GOT3 (cell line): ENCODE measurements around the gene NF1.
"Not testable (repeated sequence)": the region's sequence is repeated elsewhere in the genome, so short reads cannot be mapped to it uniquely, and the experiment has no call there.

Experiments used
- DNase-seq: peaks from one replicate; lab custom pipeline; 2025; ENCODE audit warnings: mixed read lengths; lab: John Stamatoyannopoulos, UW

The NF1 gene, protein sequence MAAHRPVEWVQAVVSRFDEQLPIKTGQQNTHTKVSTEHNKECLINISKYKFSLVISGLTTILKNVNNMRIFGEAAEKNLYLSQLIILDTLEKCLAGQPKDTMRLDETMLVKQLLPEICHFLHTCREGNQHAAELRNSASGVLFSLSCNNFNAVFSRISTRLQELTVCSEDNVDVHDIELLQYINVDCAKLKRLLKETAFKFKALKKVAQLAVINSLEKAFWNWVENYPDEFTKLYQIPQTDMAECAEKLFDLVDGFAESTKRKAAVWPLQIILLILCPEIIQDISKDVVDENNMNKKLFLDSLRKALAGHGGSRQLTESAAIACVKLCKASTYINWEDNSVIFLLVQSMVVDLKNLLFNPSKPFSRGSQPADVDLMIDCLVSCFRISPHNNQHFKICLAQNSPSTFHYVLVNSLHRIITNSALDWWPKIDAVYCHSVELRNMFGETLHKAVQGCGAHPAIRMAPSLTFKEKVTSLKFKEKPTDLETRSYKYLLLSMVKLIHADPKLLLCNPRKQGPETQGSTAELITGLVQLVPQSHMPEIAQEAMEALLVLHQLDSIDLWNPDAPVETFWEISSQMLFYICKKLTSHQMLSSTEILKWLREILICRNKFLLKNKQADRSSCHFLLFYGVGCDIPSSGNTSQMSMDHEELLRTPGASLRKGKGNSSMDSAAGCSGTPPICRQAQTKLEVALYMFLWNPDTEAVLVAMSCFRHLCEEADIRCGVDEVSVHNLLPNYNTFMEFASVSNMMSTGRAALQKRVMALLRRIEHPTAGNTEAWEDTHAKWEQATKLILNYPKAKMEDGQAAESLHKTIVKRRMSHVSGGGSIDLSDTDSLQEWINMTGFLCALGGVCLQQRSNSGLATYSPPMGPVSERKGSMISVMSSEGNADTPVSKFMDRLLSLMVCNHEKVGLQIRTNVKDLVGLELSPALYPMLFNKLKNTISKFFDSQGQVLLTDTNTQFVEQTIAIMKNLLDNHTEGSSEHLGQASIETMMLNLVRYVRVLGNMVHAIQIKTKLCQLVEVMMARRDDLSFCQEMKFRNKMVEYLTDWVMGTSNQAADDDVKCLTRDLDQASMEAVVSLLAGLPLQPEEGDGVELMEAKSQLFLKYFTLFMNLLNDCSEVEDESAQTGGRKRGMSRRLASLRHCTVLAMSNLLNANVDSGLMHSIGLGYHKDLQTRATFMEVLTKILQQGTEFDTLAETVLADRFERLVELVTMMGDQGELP (N-terminal part only)

GRCh38 chr17:31094600-31095235 lies at the start of gene NF1:
TSS of gene NF1 (plus strand) at chr17:31094977. CDS start at chr17:31095310, 333 bp downstream.
- DNase-seq, result peak; percentile 82

DNA sequence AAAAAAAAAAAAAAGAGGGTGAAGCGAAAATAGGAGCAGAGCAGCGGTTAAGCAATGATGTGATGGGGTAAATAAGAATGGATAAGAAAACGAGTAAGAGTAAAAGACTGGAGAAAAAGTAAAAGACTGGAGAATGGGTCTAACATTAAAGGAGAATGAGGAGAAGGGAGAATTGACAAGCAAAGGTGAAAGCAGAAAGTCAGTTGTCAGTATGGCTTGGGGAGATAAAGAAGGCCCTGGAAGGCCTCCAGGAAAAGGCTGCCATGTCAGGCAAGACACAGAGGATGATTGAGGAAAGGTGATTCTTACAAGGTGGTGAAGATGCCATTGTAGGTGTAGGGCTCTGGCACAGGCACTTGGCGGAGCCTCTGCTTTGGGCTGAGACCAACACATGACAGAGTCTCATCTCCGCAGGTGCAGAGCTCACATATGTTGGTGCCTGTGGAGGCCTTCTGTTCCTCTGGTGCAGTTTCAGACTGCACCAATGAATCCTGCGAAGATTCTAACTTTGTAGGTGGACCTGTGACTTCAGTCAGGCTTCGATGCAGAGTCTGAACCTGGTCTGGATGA lies 47.8 kb upstream of the NF1 start:
- not testable (repeated sequence) for DNase-seq

DNA sequence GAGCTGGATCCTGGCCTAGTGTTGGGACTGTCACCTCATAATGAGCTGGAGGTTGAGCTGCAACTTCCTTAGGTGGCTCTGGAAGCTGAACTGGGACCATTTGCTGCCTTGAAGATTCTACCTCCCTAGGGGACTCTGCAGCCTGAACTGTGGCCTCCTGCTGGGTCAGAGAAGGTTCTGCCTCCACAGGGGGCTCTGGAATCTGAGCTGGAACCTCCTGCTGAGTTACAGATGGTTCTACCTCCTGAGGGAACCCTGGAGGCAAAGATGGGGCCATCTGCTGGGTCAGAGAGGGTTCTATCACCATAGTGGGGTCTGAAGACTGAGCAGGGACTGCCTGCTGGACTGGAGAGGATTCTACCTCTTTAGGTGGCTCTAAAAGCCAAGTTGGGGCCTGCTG lies 46.6 kb upstream of the NF1 start:
- DNase-seq, result no peak

- DNase-seq, result no peak
Measured at GRCh38 chr17:31048780-31049179, 46.0 kb upstream of the NF1 start.

DNA sequence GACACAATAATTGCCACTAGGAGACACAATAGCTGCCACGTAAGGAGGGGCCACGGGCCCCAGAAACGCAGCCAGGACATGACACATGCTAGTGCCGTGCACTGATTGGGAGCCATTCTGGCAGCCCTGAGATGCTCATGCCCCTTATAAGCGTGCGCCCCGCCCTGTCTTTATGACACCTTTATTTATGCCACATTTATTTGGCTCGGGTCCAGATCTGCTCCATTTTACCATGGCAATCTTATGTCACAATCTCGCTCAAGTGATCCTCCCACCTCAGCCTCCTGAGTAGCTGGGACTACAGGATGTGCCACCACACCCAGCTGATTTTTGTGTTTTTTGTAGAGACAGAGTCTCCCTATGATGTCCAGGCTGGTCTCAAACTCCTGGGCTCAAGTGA lies 43.8 kb upstream of the NF1 start:
- DNase-seq, result no peak

DNA sequence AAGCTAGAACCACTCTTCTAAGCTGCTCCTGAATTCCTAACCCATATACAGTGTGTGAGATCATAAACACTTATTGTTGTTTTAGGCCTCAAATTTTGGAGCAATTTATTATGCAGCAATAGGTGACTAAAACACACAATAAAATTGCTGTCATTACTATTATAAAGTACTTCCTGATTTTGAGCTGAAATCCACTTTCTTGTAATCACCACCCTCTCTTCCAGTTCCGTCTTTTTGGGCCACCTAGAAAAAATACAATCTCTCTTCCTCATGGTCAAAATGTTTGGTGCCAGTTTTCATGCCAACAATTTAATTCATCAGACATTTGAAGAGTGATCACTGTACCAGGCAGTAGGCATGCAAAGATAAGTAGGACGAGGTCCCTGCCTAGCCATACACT lies 43.3 kb upstream of the NF1 start:
- no peak for DNase-seq

DNA sequence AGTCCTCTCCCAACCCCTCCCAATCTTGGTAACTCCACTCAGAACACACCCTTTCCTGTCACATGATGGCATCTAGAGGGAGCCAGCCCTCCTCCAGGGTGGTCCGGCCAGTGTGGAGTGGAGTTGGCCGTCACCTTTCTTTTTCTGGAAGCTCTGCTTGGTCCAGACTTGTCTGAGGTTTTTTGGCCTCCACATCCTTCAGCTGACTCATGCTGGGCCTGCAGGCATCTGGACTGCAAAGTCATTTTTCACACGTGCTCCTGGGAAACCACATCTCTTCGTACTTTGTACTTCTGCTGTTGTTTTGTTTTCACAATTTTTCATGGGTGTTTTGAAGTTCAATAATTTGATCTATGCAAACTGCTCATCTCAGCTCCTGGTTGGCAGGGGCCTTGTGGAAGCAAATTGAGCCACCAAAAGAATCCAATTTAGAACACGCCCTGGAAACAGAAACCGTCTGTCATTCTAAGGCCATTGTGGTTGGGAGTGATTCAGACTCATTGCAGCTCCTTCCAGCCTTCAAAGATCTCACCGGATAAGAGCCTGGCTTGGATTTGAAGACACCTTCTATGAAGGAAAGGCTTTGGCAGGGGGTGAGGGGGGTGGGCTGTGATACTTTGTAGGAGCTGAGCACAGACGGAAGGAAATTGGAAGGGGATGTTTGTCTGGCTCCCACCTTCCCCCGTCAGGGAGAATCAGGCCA lies 42.4 kb upstream of the NF1 start:
- peak; percentile 31 for DNase-seq

DNA sequence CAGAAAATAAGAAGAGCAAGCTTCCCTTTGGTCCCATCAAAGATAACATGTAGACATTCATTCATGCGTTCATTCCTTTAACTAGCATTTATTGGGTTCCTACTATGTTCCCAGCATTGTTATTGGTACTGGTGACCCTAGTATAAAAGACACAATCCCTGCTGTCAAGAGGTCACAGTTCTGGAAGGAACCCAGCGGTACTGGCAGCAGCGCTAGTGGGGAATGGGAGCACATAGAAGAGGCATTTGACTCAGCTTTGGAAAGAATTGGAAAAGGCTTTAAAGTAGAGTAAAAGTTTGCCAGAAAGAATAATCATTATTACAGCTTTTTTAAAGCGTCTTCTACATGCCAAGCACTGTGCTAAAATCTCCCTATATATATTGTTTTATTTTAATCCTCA lies 41.7 kb upstream of the NF1 start:
- DNase-seq, result no peak

GRCh38 chr17:31054761-31055160 lies 40.0 kb upstream of the NF1 start:
- no peak for DNase-seq

GRCh38 chr17:31058976-31059375 lies 35.8 kb upstream of the NF1 start:
- DNase-seq, result no peak

DNA sequence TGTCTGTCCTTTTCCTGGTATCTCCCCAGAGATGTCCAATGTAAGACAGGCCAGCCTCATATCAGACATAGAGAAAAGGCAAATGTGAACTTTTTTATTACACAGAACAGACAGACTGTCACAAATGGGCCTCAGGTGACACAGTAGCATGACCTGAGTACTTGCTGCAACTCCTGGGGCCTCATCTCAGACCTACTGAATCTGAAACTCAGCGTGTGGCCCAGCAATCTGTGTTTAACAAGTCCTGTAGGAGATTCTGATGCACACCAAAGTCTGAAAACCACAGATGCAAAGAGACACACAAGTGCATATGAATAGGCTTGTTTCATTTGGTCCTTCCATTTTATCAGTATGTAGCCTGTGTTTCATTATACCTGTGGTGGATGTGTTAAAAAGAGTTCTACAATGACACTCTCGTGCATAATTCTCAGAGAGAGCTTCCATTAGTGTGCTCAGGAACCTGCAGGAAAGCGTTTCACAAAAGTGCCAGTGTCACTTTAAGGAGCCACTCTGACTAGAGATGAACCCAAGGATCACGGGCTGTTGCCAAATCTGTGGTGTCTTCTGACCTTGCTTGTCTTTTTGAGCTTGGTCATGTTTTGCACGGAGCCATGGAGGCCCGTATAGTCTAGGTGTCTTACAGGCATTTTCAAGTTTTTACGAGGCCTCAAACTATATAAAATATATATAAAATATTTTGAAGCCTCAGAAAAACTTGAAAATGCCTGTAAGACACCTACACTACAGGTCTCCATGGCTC lies 33.8 kb upstream of the NF1 start:
- no peak for DNase-seq

GRCh38 chr17:31061678-31062077 lies 33.1 kb upstream of the NF1 start:
- no peak for DNase-seq

DNA sequence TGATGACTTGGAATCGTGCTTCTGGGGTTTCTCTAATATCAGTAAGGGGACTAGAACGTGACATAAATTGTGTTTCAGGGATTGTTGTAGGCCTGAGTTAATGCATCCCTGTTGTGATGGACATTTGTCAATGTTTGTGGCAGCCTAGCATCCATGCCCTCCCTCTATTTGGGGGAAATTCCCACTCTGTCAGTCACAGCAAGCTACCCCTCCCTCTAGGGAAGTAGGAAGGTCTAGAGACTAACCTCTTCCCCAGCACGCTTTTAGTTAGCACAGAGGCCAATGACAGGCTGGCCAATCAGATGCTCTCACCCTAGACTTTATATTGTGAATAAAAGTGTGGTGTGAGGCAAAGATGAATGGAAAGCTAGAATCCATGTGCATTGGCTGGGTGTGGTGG lies 32.4 kb upstream of the NF1 start:
- DNase-seq, result no peak

DNA sequence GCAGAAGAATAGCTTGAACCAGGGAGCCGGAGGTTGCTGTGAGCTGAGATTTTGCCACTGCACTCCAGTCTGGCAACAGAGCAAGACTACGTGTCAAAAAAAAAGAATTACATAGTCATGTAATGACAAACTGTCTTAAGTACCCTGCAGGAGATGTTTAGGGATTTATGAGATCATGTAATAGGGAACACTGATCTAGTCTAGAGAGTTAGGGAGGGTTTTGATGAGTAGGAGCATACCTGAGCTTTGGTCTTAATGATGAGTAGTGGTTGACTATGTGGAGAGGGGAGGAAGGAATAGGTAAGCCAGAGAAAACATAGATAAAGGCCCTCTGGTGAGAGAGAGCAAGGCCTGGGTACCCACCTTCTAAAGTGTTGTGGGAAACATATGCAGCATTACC lies 30.1 kb upstream of the NF1 start:
- no peak for DNase-seq

DNA sequence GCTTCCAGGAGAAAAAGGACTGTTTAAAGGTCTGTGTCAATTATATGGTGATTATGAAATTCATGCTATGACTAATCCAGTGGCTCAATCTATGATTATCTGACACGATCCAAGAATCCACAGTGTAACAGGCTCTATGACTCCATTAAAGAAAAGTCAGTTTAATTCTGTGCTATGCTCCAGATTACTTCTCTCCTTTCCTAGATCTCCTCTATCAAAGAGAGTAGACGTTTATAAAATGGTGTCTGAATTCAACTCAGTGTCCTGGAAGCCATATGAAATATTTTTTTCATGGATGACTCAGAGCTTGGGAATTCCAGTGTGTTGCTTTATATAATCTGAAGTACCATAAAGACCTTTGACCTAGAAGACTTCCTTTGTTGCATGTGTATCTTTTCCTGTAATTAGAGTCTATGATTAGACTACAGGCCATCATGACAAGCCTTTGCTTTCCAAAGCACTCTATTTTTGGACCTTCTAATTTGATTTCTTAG lies 27.0 kb upstream of the NF1 start:
- no peak for DNase-seq

GRCh38 chr17:31068291-31068690 lies 26.5 kb upstream of the NF1 start:
- no peak for DNase-seq

DNA sequence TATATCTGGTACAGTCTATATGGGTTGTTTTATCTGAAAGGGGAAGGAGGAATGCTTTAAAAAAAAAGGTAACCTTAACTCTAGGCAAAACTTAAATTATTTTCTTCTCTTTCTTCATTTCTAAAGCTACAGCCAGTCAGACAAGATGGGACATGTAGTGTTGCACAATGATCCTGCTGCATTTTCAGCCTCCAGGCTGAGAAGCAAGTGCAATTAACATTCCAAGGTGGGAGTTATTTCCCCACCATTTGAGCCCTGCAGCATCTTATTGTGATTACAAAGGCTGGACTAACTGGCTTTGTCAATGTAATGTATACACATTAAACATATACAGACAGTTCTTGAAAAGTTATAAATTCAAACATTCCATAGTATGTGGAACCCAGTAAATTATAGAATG lies 22.6 kb upstream of the NF1 start:
- DNase-seq, result no peak

- DNase-seq, result no peak
Measured at GRCh38 chr17:31073411-31073810, 21.4 kb upstream of the NF1 start.

DNA sequence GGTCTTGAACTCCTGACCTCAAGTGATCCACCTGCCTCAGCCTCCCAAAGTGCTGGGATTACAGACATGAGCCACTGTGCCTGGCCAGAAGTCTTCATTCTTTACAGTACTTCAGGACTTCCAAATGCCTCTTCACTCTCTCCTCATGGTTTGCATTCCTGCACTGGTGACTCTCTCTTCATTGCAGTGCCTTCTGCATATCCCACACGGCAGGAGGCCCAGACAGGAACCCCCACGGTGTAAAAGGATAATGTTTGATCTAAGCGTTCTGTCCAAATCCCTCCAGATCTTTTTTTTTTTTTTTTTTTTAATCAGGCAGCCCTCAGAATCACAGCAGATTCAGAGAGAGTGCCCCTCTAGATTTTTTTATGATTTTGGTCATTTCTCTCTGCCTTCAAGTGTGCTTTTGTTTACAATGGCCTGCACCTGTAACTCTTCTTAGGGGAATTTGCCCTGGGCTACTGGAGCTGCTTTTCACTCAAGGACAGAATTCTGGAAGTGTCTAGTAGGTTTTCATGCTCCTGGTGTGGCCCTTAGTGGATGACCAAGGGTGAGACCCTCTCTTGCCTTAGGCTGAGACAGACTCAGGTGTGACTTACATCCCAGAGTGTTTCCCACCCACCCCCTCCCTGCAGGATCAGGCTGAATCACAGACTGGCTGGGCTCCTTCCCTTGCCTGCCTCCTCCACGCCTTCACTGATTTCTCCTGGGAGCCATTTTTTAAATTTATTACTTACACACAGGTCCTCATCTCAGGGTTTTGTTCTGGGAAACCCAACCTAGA lies 19.8 kb upstream of the NF1 start:
- DNase-seq, result no peak
